Kidney epithelial cell (primary cell): Measurements from ENCODE around the gene AMER3. TPM values are rescaled to one million over a fixed set of nuclear protein-coding genes. Genes with fewer than 3 reads are reported as not detected.

Experiments
- DNase-seq: peaks from one replicate; pipeline ENCODE4 v3.0.0-alpha.2; 2010; ENCODE audit warnings: low read depth
- H3K27me3 ChIP-seq: 2 replicates; pipeline ENCODE4 v1.6.0; 2011; ENCODE audit warnings: low read length; ENCODE audit not compliant: control insufficient read depth, insufficient read depth
- H3K36me3 ChIP-seq: 2 replicates; pipeline ENCODE4 v1.5.1; 2011; ENCODE audit warnings: low read length; ENCODE audit not compliant: control insufficient read depth, insufficient read depth
- H3K4me3 ChIP-seq: 2 replicates; pipeline ENCODE4 v1.5.1; 2011; ENCODE audit warnings: low read depth, mild to moderate bottlenecking, control low read depth, low read length
- total RNA-seq: library from RNA; depleted of rRNA; stranded (reverse); fragments of >200 nt; gene quantifications from 2 replicates; pipeline ENCODE4 v1.2.3, GENCODE V29; 2015
- TF ChIP-seq, protein P1 (sequence below): IDR thresholded peaks from 2 replicates; pipeline ENCODE4 v1.5.1; 2011; ENCODE audit warnings: mild to moderate bottlenecking, moderate library complexity, low read length, control low read depth, inconsistent platforms; ENCODE audit not compliant: insufficient read depth, poor library complexity, severe bottlenecking

AMER3 gene
- total RNA-seq, 1 donor from 2014 or later: not detected

DNA sequence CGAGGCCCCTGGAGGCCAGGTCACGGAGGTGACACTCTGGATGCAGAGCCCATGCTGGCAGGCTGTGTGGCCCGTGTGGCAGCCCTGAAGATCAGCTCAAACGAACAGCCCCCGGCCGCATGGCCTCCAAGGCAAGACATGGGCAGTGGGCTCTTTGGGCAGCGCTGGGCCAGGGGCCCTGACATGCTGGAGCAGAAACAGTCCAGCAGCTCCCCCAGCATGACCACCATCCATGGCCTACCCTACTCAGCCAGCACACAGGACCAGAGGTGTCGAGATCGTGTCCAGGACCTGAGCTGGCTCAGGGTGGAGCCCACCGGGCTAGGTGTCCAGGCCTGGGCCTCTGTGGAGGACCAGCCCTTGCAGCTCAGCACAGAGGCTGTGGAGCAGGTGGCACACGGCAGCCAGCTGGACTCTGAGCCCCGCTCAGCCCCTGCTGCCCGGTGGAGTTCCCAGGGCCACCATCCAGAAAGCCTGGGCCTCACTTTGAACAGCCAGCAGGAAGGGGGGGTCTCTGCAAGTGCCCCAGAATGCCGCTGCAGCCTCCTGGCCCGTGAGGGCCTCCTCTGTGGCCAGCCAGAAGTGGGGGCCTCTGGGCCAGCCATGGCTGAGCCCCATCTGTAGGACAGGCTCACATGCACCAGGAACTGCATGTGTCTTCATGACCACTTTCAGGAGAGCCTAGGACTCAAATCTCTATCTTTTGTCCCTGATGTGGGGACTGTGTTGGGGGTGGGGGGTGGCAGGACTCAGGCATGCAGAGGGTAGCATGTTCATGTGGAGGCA lies 8.9 kb downstream of the AMER3 start:
- Histone ChIP-seq H3K36me3 (no peaks in the 10 kb centered on the region), H3K4me3 (no peak overlapping the region), H3K27me3 (no peaks in the 10 kb centered on the region)
- TF ChIP-seq, protein P1, sequence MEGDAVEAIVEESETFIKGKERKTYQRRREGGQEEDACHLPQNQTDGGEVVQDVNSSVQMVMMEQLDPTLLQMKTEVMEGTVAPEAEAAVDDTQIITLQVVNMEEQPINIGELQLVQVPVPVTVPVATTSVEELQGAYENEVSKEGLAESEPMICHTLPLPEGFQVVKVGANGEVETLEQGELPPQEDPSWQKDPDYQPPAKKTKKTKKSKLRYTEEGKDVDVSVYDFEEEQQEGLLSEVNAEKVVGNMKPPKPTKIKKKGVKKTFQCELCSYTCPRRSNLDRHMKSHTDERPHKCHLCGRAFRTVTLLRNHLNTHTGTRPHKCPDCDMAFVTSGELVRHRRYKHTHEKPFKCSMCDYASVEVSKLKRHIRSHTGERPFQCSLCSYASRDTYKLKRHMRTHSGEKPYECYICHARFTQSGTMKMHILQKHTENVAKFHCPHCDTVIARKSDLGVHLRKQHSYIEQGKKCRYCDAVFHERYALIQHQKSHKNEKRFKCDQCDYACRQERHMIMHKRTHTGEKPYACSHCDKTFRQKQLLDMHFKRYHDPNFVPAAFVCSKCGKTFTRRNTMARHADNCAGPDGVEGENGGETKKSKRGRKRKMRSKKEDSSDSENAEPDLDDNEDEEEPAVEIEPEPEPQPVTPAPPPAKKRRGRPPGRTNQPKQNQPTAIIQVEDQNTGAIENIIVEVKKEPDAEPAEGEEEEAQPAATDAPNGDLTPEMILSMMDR: no peak
- no peak for DNase-seq

DNA sequence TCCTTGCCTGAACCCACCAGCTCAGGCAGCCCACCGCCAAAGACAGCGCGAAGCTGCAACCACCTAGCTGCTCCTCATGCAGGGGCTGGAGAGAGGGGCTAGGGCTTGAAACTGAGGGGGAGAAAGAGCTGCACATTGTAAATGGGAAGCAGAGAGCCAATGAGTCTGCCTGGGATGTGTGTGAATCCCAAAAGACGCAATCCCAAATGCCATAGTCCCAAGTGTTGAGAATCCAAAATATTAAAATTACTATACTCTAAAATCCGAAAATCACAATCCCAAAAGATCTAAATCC lies 9.4 kb downstream of the AMER3 start:
- TF ChIP-seq, protein P1: no peak
- Histone ChIP-seq H3K36me3 (no peaks in the 10 kb centered on the region), H3K27me3 (no peaks in the 10 kb centered on the region), H3K4me3 (no peak overlapping the region)
- no peak for DNase-seq

DNA sequence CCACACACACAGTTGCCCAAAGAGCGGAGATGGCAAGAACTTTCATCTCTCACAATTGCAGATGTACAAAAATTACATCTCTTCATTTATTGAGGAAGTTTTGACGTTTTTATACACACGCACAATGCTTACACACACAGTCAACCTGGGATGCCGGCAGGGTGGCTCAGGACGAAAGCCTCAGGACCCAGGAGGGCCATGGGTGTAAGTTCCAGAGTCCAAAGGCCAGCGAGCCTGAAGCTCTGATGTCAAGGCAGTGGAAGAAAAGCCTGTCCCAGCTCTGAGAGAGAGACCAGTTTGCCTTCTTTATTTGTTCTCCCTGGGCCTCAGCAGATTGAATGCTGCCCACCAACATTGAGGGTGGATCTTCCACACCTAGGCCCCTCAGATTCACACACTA lies 10.1 kb downstream of the AMER3 start:
- H3K4me3 ChIP-seq: no peak overlapping the region
- H3K36me3 ChIP-seq: no peaks in the 10 kb centered on the region
- DNase-seq: no peak
- TF ChIP-seq, protein P1: no peak
- no peaks in the 10 kb centered on the region for H3K27me3 ChIP-seq

DNA sequence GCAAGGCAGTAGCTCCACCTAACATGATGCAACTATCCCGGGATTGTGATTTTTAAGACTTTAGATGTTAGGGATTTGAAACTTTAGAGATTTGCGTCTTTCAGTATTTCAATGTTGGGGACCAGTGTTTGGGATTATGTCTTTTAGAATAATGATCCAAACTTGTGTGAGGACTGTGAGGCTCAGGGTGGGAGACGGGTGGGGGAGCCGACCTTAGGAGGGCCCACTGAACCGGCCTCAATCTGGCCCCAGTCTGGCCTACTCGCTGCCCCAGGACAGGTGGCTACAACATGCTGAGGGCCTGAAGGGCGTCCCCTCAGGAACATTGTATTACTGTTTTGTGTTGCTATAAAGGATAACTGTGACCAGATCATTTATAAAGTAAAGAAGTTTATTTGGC lies 10.7 kb downstream of the AMER3 start:
- DNase-seq: no peak
- H3K36me3 ChIP-seq: no peaks in the 10 kb centered on the region
- H3K27me3 ChIP-seq: no peaks in the 10 kb centered on the region
- TF ChIP-seq, protein P1: no peak
- H3K4me3 ChIP-seq: no peak overlapping the region

DNA sequence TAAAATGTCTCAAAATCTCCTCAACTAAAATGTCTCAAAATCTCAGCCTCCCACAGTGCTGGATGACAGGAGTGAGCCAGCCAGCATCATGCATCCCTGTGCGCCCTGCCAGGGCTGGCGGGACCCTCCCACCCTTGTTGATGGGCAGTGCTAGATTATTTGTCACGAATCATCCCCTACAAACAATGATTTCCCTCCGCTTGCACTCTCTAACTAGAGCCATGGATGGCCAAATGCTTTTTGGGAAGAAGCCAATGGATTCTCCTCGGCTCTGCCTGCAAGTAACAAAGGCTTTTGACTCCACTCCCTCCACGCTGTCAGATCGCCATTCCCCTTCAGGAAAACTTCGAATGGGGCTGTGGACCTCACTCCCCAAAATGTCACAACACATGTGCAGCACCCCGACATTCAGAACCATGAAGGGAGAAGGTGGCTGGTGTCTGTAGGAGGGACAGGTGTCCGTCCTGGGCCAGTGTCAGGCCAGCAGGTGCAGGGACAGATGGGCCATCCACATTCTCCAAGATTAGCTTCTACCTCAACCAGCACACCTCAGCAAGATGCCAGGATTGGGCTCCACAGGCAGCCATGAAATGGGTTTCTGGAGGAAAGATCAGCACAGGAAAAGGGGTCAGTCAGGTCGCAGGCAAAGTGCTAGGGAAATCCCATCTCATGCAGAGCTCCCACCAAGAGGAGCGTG lies 11.5 kb downstream of the AMER3 start:
- TF ChIP-seq, protein P1: no peak
- no peaks in the 10 kb centered on the region for H3K36me3 ChIP-seq
- no peaks in the 10 kb centered on the region for H3K27me3 ChIP-seq
- DNase-seq: no peak
- no peak overlapping the region for H3K4me3 ChIP-seq
